ENCODE data around the gene KRTAP20-3. TPM values are rescaled to one million over a fixed set of nuclear protein-coding genes. Genes with fewer than 3 reads are reported as not detected.

KRTAP20-3 gene
- total RNA-seq, 1 donor, result not detected

DNA sequence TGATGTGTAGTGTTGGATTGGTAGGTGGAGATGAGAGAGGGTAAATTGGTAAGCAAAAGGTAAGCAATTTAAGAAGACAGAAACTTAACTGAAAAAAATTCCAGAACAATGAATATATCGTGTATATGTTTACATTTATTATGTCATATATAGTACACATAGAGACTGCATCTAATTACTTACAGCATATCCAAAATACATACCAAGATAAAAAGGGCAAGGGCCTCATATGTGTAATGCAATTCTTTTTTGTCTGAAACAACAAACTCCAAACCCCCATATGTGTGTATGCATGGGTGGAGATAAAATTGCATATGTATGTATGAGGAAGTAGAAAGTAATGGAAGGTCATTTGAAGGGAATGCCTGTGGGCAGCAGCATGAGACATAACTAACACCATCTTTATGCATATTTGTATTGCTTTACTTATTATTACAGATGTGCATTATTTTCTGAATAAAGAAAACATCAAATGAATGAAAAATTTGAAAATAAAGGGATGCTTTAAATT lies 4.3 kb downstream of the KRTAP20-3 start:
- Histone ChIP-seq H3K4me3 (ENCODE audit: insufficient read depth, low read length) (no peak overlapping the region), H3K36me3 (ENCODE audit: insufficient read depth, low read length) (no peaks in the 10 kb centered on the region), H3K27me3 (ENCODE audit: insufficient read depth, low read length) (no peaks in the 10 kb centered on the region), H4K20me1 (ENCODE audit: insufficient read depth, low read length) (no peaks in the 10 kb centered on the region), H3K4me2 (ENCODE audit: insufficient read depth, low read length) (no peak overlapping the region), H3K79me2 (ENCODE audit: insufficient read depth, low read length) (no peaks in the 10 kb centered on the region), H3K9me3 (ENCODE audit: low read depth, low read length) (no peaks in the 10 kb centered on the region), H2AFZ (ENCODE audit: low read length) (no peak overlapping the region), H3K27ac (ENCODE audit: low read depth, low read length) (no peak overlapping the region), H3K4me1 (ENCODE audit: insufficient read depth, low read length) (no peaks in the 10 kb centered on the region)
- TF ChIP-seq, protein P1, sequence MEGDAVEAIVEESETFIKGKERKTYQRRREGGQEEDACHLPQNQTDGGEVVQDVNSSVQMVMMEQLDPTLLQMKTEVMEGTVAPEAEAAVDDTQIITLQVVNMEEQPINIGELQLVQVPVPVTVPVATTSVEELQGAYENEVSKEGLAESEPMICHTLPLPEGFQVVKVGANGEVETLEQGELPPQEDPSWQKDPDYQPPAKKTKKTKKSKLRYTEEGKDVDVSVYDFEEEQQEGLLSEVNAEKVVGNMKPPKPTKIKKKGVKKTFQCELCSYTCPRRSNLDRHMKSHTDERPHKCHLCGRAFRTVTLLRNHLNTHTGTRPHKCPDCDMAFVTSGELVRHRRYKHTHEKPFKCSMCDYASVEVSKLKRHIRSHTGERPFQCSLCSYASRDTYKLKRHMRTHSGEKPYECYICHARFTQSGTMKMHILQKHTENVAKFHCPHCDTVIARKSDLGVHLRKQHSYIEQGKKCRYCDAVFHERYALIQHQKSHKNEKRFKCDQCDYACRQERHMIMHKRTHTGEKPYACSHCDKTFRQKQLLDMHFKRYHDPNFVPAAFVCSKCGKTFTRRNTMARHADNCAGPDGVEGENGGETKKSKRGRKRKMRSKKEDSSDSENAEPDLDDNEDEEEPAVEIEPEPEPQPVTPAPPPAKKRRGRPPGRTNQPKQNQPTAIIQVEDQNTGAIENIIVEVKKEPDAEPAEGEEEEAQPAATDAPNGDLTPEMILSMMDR (IDR thresholded peaks at IDR 0.05; ENCODE audit: extremely low read depth, low read depth, low read length), result no peak
- DNase-seq (ENCODE audit: insufficient read length, low spot score, missing footprints), result no peak

DNA sequence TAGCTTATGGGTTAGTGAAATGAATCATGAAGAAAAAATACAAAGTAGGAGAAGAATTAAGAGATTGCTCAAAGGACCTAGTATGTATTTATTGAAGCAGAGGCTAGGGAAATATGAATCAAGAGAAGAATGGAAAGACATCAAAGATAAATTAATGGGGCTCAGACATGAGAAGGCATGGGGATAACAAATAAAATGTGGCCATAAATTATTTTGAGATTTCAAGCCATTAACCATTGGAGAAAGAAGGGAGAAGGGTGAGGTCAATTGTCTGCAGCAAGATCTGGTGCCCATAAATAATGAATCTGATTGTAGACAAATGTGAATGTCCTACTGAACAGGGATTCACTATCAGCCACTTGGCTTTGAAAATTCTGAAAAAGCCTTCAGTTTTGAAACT lies 10.2 kb downstream of the KRTAP20-3 start:
- H3K4me1 ChIP-seq (ENCODE audit: insufficient read depth, low read length), result no peaks in the 10 kb centered on the region
- no peaks in the 10 kb centered on the region for H3K9me3 ChIP-seq (ENCODE audit: low read depth, low read length)
- no peak overlapping the region for H3K27ac ChIP-seq (ENCODE audit: low read depth, low read length)
- H3K36me3 ChIP-seq (ENCODE audit: insufficient read depth, low read length), result no peaks in the 10 kb centered on the region
- no peak for DNase-seq (ENCODE audit: insufficient read length, low spot score, missing footprints)
- no peaks in the 10 kb centered on the region for H4K20me1 ChIP-seq (ENCODE audit: insufficient read depth, low read length)
- no peaks in the 10 kb centered on the region for H3K27me3 ChIP-seq (ENCODE audit: insufficient read depth, low read length)
- no peaks in the 10 kb centered on the region for H3K79me2 ChIP-seq (ENCODE audit: insufficient read depth, low read length)
- H3K4me2 ChIP-seq (ENCODE audit: insufficient read depth, low read length), result no peak overlapping the region
- no peak overlapping the region for H3K4me3 ChIP-seq (ENCODE audit: insufficient read depth, low read length)
- no peak overlapping the region for H2AFZ ChIP-seq (ENCODE audit: low read length)
- TF ChIP-seq, protein P1 (IDR thresholded peaks at IDR 0.05; ENCODE audit: extremely low read depth, low read depth, low read length), result no peak

DNA sequence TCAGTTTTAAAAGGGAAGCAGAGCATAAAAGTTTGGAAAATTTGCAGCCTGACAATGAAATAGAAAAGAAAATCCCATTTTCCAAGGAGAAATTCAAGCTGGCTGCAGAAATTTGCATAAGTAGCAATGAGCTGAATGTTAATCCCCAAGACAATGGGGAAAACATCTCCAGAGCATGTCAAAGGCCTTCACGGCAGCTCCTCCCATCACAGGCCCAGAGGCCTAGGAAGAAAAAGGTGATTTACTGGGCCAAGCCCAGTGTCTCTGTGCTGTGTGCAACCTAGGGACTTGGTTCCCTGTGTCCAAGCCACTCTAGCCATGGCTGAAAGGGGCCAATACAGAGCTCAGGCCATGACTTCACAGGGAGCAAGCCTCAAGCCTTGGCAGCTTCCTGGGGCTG lies 26.1 kb downstream of the KRTAP20-3 start:
- H3K36me3 ChIP-seq (ENCODE audit: insufficient read depth, low read length), result no peaks in the 10 kb centered on the region
- H2AFZ ChIP-seq (ENCODE audit: low read length), result no peak overlapping the region
- H3K4me3 ChIP-seq (ENCODE audit: insufficient read depth, low read length), result no peak overlapping the region
- TF ChIP-seq, protein P1 (IDR thresholded peaks at IDR 0.05; ENCODE audit: extremely low read depth, low read depth, low read length), result no peak
- no peaks in the 10 kb centered on the region for H3K27me3 ChIP-seq (ENCODE audit: insufficient read depth, low read length)
- no peaks in the 10 kb centered on the region for H3K9me3 ChIP-seq (ENCODE audit: low read depth, low read length)
- H3K79me2 ChIP-seq (ENCODE audit: insufficient read depth, low read length), result no peaks in the 10 kb centered on the region
- no peak overlapping the region for H3K27ac ChIP-seq (ENCODE audit: low read depth, low read length)
- no peaks in the 10 kb centered on the region for H3K4me1 ChIP-seq (ENCODE audit: insufficient read depth, low read length)
- no peak overlapping the region for H3K4me2 ChIP-seq (ENCODE audit: insufficient read depth, low read length)
- DNase-seq (ENCODE audit: insufficient read length, low spot score, missing footprints), result no peak
- no peaks in the 10 kb centered on the region for H4K20me1 ChIP-seq (ENCODE audit: insufficient read depth, low read length)

DNA sequence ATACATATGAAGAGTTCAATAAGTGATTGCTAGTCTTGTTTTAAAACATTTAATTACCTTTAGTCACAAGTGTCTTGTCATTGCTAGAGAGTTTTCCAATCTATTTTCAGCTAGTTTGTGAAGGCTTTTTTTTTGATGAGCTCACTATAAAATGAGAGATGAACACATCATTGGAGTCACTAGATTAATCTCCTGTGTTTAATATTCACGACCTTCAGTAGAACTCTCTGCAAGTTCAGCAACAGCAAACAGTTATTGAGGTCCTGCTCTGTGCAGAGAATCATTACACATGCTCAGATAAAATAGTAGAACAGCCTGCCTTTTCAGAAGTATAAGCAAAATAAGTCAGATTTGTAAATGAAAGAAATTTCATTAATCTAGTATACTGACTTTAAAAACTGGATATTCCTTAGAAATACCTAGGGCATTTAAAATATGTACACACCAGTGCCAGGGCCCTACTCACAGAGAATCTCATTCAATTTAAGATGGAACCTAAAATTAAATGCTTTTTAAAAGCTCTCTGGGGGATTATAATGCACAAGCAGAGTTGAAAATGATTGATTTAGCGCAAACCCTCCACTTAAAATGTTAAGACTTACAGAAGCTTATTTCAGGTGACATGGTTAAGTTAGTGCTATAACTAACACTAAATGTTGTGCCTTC lies 30.5 kb downstream of the KRTAP20-3 start:
- DNase-seq (ENCODE audit: insufficient read length, low spot score, missing footprints), result no peak
- Histone ChIP-seq H3K4me1 (ENCODE audit: insufficient read depth, low read length) (no peaks in the 10 kb centered on the region), H3K4me2 (ENCODE audit: insufficient read depth, low read length) (no peak overlapping the region), H3K36me3 (ENCODE audit: insufficient read depth, low read length) (no peaks in the 10 kb centered on the region), H4K20me1 (ENCODE audit: insufficient read depth, low read length) (no peaks in the 10 kb centered on the region), H3K9me3 (ENCODE audit: low read depth, low read length) (no peaks in the 10 kb centered on the region), H2AFZ (ENCODE audit: low read length) (no peak overlapping the region), H3K79me2 (ENCODE audit: insufficient read depth, low read length) (no peaks in the 10 kb centered on the region), H3K27ac (ENCODE audit: low read depth, low read length) (no peak overlapping the region), H3K4me3 (ENCODE audit: insufficient read depth, low read length) (no peak overlapping the region), H3K27me3 (ENCODE audit: insufficient read depth, low read length) (no peaks in the 10 kb centered on the region)
- TF ChIP-seq, protein P1 (IDR thresholded peaks at IDR 0.05; ENCODE audit: extremely low read depth, low read depth, low read length), result no peak

Data from osteoblast (primary cell).